ENCODE measurements around the gene SPC25. TPM values are rescaled to one million over a fixed set of nuclear protein-coding genes. Genes with fewer than 3 reads are reported as not detected.

The SPC25 gene
- polyA plus RNA-seq, 1 donor (not counting 4 experiments of a cell fraction or from before 2014, with no cell fraction given) = 7.1 TPM

GRCh38 chr2:168843253-168843652 lies 47.0 kb downstream of the SPC25 start:
- H3K9me1 ChIP-seq (ENCODE audit: control insufficient read depth, extremely low read depth, insufficient read depth, low read length) = no peaks in the 10 kb centered on the region
- H3K9ac ChIP-seq (ENCODE audit: control insufficient read depth, extremely low read depth, insufficient read depth, low read length) = no peak overlapping the region
- no peak overlapping the region for H3K4me2 ChIP-seq (ENCODE audit: control insufficient read depth, extremely low read depth, insufficient read depth, low read depth, low read length)
- dilution Hi-C loops (cut with MboI; ENCODE audit: extremely low pct_ligation_motif_present, low sequenced_read_pairs) = no loop called here
- H3K27ac ChIP-seq (ENCODE audit: control insufficient read depth, insufficient read depth, low read length) = no peak overlapping the region
- TF ChIP-seq CTCF (optimal IDR thresholded peaks at IDR 0.05 in 1 of 3, IDR thresholded peaks at IDR 0.05 in 1 of 3, conservative IDR thresholded peaks at IDR 0.05 in 1 of 3; ENCODE audit: extremely low read depth in 1 of 3, insufficient read depth in 2 of 3, low read length in 3 of 3) (no peak), EZH2 (IDR thresholded peaks at IDR 0.05; ENCODE audit: low read length) (no peak)
- H3K36me3 ChIP-seq (ENCODE audit: control insufficient read depth in 2 of 2, extremely low read depth in 1 of 2, insufficient read depth in 2 of 2, low read length in 2 of 2) = no peaks in the 10 kb centered on the region
- FAIRE-seq = no peak
- DNase-seq (ENCODE audit: low read depth, low spot score) = no peak
- no peaks in the 10 kb centered on the region for H4K20me1 ChIP-seq (ENCODE audit: control insufficient read depth, extremely low read depth, insufficient read depth, low read length)
- H3K27me3 ChIP-seq (ENCODE audit: control insufficient read depth, extremely low read depth, insufficient read depth, low read length) = no peaks in the 10 kb centered on the region
- no peak overlapping the region for H2AFZ ChIP-seq (ENCODE audit: control insufficient read depth, low read length)
- no peak overlapping the region for H3K4me3 ChIP-seq (ENCODE audit: control insufficient read depth in 2 of 3, extremely low read depth in 1 of 3, insufficient read depth in 2 of 3, low read depth in 1 of 3, low read length in 3 of 3)
- no peaks in the 10 kb centered on the region for H3K79me2 ChIP-seq (ENCODE audit: control insufficient read depth, insufficient read depth, low read length)
- no peaks in the 10 kb centered on the region for H3K4me1 ChIP-seq (ENCODE audit: control insufficient read depth, extremely low read depth, insufficient read depth, low read length)
- no peaks in the 10 kb centered on the region for H3K9me3 ChIP-seq (ENCODE audit: control insufficient read depth, low read depth, low read length)

- Histone ChIP-seq H3K27me3 (ENCODE audit: control insufficient read depth, extremely low read depth, insufficient read depth, low read length) (no peaks in the 10 kb centered on the region), H3K4me1 (ENCODE audit: control insufficient read depth, extremely low read depth, insufficient read depth, low read length) (no peaks in the 10 kb centered on the region), H3K9me3 (ENCODE audit: control insufficient read depth, low read depth, low read length) (no peaks in the 10 kb centered on the region), H2AFZ (ENCODE audit: control insufficient read depth, low read length) (no peak overlapping the region), H3K9me1 (ENCODE audit: control insufficient read depth, extremely low read depth, insufficient read depth, low read length) (no peaks in the 10 kb centered on the region), H3K79me2 (ENCODE audit: control insufficient read depth, insufficient read depth, low read length) (no peaks in the 10 kb centered on the region), H3K27ac (ENCODE audit: control insufficient read depth, insufficient read depth, low read length) (no peak overlapping the region), H3K9ac (ENCODE audit: control insufficient read depth, extremely low read depth, insufficient read depth, low read length) (no peak overlapping the region), H3K4me3 (ENCODE audit: control insufficient read depth in 2 of 3, extremely low read depth in 1 of 3, insufficient read depth in 2 of 3, low read depth in 1 of 3, low read length in 3 of 3) (no peak overlapping the region), H4K20me1 (ENCODE audit: control insufficient read depth, extremely low read depth, insufficient read depth, low read length) (no peaks in the 10 kb centered on the region), H3K36me3 (ENCODE audit: control insufficient read depth in 2 of 2, extremely low read depth in 1 of 2, insufficient read depth in 2 of 2, low read length in 2 of 2) (no peaks in the 10 kb centered on the region), H3K4me2 (ENCODE audit: control insufficient read depth, extremely low read depth, insufficient read depth, low read depth, low read length) (no peak overlapping the region)
- dilution Hi-C loops (cut with MboI; ENCODE audit: extremely low pct_ligation_motif_present, low sequenced_read_pairs) = no loop called here
- FAIRE-seq (no peak), DNase-seq (ENCODE audit: low read depth, low spot score) (no peak)
- TF ChIP-seq EZH2 (IDR thresholded peaks at IDR 0.05; ENCODE audit: low read length) (no peak), CTCF (optimal IDR thresholded peaks at IDR 0.05 in 1 of 3, IDR thresholded peaks at IDR 0.05 in 1 of 3, conservative IDR thresholded peaks at IDR 0.05 in 1 of 3; ENCODE audit: extremely low read depth in 1 of 3, insufficient read depth in 2 of 3, low read length in 3 of 3) (no peak)
Observed at GRCh38 chr2:168841445-168841844, 48.8 kb downstream of the SPC25 start.
